Gastrocnemius medialis (tissue), 4 donors: Measurements from ENCODE around the gene PLSCR2. TPM values are rescaled to one million over a fixed set of nuclear protein-coding genes. Genes with fewer than 3 reads are reported as not detected.

Experiments used
- total RNA-seq, 4 donors: library from RNA; depleted of rRNA; stranded (reverse); fragments of >200 nt; gene quantifications; one replicate each; pipeline versions ENCODE4 v1.1.0 to v1.2.3, GENCODE V29; 2016

PLSCR2 gene
- total RNA-seq, 4 donors from 2014 or later: not detected

Other genes starting within 250 kb of the PLSCR2 start
- gene PLSCR4, start 218.5 kb downstream of the PLSCR2 start, total RNA-seq: 10 to 100 TPM in 2 of 4 donors, 1 to 10 TPM in 2; 6.3 to 16.8 (median 9.5) TPM
- gene PLSCR1, start 75.0 kb upstream of the PLSCR2 start, total RNA-seq: 10 to 100 TPM; 12.0 to 28.5 (median 18.2) TPM
- gene PLSCR5, start 135.8 kb upstream of the PLSCR2 start, total RNA-seq: not detected